ENCODE measurements around the gene IZUMO4. TPM values are rescaled to one million over a fixed set of nuclear protein-coding genes. Genes with fewer than 3 reads are reported as not detected.

The IZUMO4 gene
- total and polyA plus RNA-seq, 10 of the 15 experiments (the other 5 are each of a cell fraction or from before 2014, with no cell fraction given), result 0.53 to 27.1 (median 7.5) TPM

DNA sequence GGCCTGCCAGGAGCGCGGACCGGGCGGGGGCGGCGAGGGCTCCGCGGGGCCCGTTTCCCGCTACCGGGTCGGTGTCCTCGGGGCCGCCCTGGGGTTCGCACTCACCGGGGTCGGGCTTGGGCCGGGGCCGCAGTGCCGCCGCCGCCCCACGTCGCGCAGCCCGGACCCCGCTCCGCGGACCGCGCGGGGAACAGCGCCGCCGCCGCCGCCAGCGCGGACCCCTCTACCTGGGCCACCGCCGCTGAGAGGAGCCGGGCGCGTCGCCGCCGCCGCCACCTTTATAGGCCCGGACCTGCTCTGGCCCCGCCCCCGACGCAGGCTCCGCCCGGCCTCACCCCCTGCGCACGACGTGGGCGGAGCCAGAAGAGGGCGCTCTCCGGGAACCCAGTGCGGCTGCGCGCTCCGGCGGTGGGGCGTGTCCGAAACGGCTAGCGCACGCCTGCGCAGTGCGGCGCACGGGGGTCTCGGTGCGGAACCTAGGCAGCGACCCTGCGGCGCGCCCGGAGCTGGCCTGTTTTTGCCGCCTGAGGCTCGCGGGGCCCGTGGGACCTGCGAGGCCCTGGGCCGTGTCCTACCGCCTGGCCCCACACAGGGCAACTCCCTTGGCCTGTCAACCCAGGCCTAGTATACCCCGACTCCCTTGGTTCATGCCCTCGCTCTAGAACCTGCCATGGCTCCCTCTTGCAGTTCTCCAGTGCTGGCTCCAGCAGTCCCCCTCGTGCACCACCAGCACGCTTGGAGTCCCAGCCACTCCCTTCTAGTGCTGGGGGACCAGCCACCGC lies 45.5 kb upstream of the IZUMO4 start, which contains the start of gene MKNK2 (continued):
- TF ChIP-seq, protein P1, sequence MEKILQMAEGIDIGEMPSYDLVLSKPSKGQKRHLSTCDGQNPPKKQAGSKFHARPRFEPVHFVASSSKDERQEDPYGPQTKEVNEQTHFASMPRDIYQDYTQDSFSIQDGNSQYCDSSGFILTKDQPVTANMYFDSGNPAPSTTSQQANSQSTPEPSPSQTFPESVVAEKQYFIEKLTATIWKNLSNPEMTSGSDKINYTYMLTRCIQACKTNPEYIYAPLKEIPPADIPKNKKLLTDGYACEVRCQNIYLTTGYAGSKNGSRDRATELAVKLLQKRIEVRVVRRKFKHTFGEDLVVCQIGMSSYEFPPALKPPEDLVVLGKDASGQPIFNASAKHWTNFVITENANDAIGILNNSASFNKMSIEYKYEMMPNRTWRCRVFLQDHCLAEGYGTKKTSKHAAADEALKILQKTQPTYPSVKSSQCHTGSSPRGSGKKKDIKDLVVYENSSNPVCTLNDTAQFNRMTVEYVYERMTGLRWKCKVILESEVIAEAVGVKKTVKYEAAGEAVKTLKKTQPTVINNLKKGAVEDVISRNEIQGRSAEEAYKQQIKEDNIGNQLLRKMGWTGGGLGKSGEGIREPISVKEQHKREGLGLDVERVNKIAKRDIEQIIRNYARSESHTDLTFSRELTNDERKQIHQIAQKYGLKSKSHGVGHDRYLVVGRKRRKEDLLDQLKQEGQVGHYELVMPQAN (conservative IDR thresholded peaks at IDR 0.05), result peak; percentile 94
- TF ChIP-seq RELB (IDR thresholded peaks at IDR 0.05; ENCODE audit: low read depth) (no peak), STAT3 (IDR thresholded peaks at IDR 0.05; ENCODE audit: low read depth, low read length) (no peak), SUPT20H (IDR thresholded peaks at IDR 0.05; ENCODE audit: borderline replicate concordance, control insufficient read depth, low read depth, low read length) (no peak), ZBTB11 (CRISPR knock-in tag; IDR thresholded peaks at IDR 0.05) (peak; percentile 63), CREB1 (IDR thresholded peaks at IDR 0.05; ENCODE audit: low read depth) (peak; percentile 74; the same call in 1 of the 2 replicates), POLR2A (IDR thresholded peaks at IDR 0.05; ENCODE audit: low read depth, low read length) (peak; percentile 98), POLR2AphosphoS5 (IDR thresholded peaks at IDR 0.05; ENCODE audit: low read length) (peak; percentile 99), ASH2L (IDR thresholded peaks at IDR 0.05; ENCODE audit: borderline replicate concordance, low read depth) (no peak), SMC3 (IDR thresholded peaks at IDR 0.05; ENCODE audit: borderline replicate concordance, low read length) (peak; percentile 22; the same call in 1 of the 2 replicates), TAF1 (IDR thresholded peaks at IDR 0.05; ENCODE audit: borderline replicate concordance, low read depth, low read length) (peak; percentile 94), SMAD1 (IDR thresholded peaks at IDR 0.05; ENCODE audit: low read depth, partially characterized antibody) (no peak), ATF3 (IDR thresholded peaks at IDR 0.05; ENCODE audit: borderline replicate concordance, extremely low read depth, low read depth, low read length) (no peak), IRF4 (IDR thresholded peaks at IDR 0.05; ENCODE audit: low read depth, low read length) (no peak), SIX5 (IDR thresholded peaks at IDR 0.05; ENCODE audit: low read depth, low read length, severe bottlenecking) (no peak)
- TF ChIP-seq, protein P2, sequence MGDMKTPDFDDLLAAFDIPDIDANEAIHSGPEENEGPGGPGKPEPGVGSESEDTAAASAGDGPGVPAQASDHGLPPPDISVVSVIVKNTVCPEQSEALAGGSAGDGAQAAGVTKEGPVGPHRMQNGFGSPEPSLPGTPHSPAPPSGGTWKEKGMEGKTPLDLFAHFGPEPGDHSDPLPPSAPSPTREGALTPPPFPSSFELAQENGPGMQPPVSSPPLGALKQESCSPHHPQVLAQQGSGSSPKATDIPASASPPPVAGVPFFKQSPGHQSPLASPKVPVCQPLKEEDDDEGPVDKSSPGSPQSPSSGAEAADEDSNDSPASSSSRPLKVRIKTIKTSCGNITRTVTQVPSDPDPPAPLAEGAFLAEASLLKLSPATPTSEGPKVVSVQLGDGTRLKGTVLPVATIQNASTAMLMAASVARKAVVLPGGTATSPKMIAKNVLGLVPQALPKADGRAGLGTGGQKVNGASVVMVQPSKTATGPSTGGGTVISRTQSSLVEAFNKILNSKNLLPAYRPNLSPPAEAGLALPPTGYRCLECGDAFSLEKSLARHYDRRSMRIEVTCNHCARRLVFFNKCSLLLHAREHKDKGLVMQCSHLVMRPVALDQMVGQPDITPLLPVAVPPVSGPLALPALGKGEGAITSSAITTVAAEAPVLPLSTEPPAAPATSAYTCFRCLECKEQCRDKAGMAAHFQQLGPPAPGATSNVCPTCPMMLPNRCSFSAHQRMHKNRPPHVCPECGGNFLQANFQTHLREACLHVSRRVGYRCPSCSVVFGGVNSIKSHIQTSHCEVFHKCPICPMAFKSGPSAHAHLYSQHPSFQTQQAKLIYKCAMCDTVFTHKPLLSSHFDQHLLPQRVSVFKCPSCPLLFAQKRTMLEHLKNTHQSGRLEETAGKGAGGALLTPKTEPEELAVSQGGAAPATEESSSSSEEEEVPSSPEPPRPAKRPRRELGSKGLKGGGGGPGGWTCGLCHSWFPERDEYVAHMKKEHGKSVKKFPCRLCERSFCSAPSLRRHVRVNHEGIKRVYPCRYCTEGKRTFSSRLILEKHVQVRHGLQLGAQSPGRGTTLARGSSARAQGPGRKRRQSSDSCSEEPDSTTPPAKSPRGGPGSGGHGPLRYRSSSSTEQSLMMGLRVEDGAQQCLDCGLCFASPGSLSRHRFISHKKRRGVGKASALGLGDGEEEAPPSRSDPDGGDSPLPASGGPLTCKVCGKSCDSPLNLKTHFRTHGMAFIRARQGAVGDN (IDR thresholded peaks at IDR 0.05), result peak; percentile 97

Measured in GM12878 (cell line).